Heart right ventricle (tissue), 16 donors: ENCODE results near the gene THAP7. TPM values are rescaled to one million over a fixed set of nuclear protein-coding genes. Genes with fewer than 3 reads are reported as not detected.

ENCODE experiments used
- ATAC-seq, 8 donors: fragments of 200-7000 bp; cut with Tn5 transposase; one replicate each; pipeline ENCODE4 v1.9.1; 2020; ENCODE audit warnings: mild to moderate bottlenecking in 8 of 8, moderate library complexity in 8 of 8, moderate number of reproducible peaks in 1 of 8
- DNase-seq, 2 donors: peaks; one replicate each; pipeline ENCODE4 v3.0.0-alpha.2; 2020
- H3K27ac ChIP-seq, 10 donors: fragments of 200-600 bp; sonication (generic) in 2 of 10; one replicate each; pipeline versions ENCODE4 v1.5.0 to v1.8.0; 2020 to 2022; ENCODE audit warnings: mild to moderate bottlenecking in 3 of 10
- H3K27me3 ChIP-seq, 7 donors: fragments of 200-600 bp; one replicate each; pipeline ENCODE4 v1.8.0; 2021 to 2022; ENCODE audit warnings: mild to moderate bottlenecking in 2 of 7
- H3K36me3 ChIP-seq, 9 donors: fragments of 200-600 bp; sonication (generic) in 1 of 9; one replicate each; pipeline versions ENCODE4 v1.5.0 to v1.8.0; 2020 to 2022; ENCODE audit warnings: mild to moderate bottlenecking in 2 of 9
- H3K4me1 ChIP-seq, 9 donors: fragments of 200-600 bp; sonication (generic) in 1 of 9; one replicate each; pipeline versions ENCODE4 v1.5.0 to v1.8.0; 2020 to 2022; ENCODE audit warnings: mild to moderate bottlenecking in 4 of 9
- H3K4me3 ChIP-seq, 10 donors: fragments of 200-600 bp; sonication (generic) in 2 of 10; one replicate each; pipeline versions ENCODE4 v1.5.0 to v1.8.0; 2020 to 2022; ENCODE audit warnings: mild to moderate bottlenecking in 7 of 10, moderate library complexity in 2 of 10
- H3K9me3 ChIP-seq, 11 donors: fragments of 200-600 bp in 10 of 11; sonication (generic) in 2 of 11; one replicate each; pipeline versions ENCODE4 v1.5.0 to v1.8.0; 2013 to 2022; ENCODE audit warnings: mild to moderate bottlenecking in 2 of 11, control low read depth in 1 of 11, moderate library complexity in 1 of 11
- CTCF ChIP-seq, 9 donors: fragments of 200-600 bp; sonication (generic) in 2 of 9; IDR thresholded peaks; one replicate each; pipeline versions ENCODE4 v1.5.0 to v1.8.0; 2021 to 2022; ENCODE audit warnings: antibody characterized with exemption in 9 of 9, mild to moderate bottlenecking in 5 of 9, moderate library complexity in 1 of 9
- WGBS, 2 donors: extraction: QIAGEN DNeasy Blood & Tissue Kit; methylation state at CpG; one replicate each; pipeline ENCODE4 v1.1.7; 2013; ENCODE audit warnings: inconsistent platforms in 1 of 2; 5-methylcytosine and 5-hydroxymethylcytosine counted together
- intact Hi-C, 10 donors: fragments of 100-400 bp; cut with DNase I; formaldehyde crosslinking; loops; one replicate each; pipeline versions ENCODE4 v1.11.1 to v1.14.2; 2022
- polyA plus RNA-seq, 2 donors: library from polyadenylated mRNA; stranded (reverse); fragments of 200-250 nt; gene quantifications; one replicate each; pipeline ENCODE4 v1.2.3, GENCODE V29; 2013
- total RNA-seq, 10 donors: library from RNA; stranded (reverse); fragmentation: NEBNext Ultra II Directional in 3 of 10; extraction: Animal tissue kit (Norgen Biotek cat#: 25700) in 3 of 10; gene quantifications; one replicate each; pipeline versions ENCODE4 v1.2.1 to v1.2.4, GENCODE V29; 2021 to 2023
- donor health status: Arrhythmogenic right ventricular cardiomyopathy.
- donor health status: ischemic (EF 13 %, LVEDD 7.1; RV severe dilation, severe dysfunction).
- donor health status: healthy with polysubstance abuse.
- donor health status: DM: no; HTN: yes; CAD: no.
- donor health status: DM: no; HTN: no; CAD: no.
- donor health status: ischemic (EF 25% LVEDD 6.9; RV normal size, moderate dysfunction).
- donor health status: ischemic (EF 25% LVEDD 5.7; RV mildly dilated, moderate dysfunction).
- donor health status: healthy.
- donor health status: DM: yes; HTN: yes; CAD: no.
- donor health status: Ischemic cardiomyopathy.
- donor health status: ischemic (EF 35%, LVEDD 5.7; RV mildly dilated, moderate dysfunction).
- donor health status: nonischemic (EF 11% LVEDD 7.7; RV severe dilation, severe dysfunction).
- donor health status: DM: yes; HTN: yes; CAD: no.
- donor health status: PGD.
- donor health status: ischemic (EF 29% LVEDD 5.4; RV normal size, mild dysfunction).
- donor health status: nonischemic (EF 23%, LVEDD 6.1; RV moderate dilation, normal function).

THAP7 gene
- total and polyA plus RNA-seq, 12 donors: 15.5 to 54.9 (median 18.1) TPM

- no peak for TF ChIP-seq CTCF (IDR thresholded peaks at IDR 0.05)
- no peak overlapping the region for H3K27ac ChIP-seq
- ATAC-seq (no peak), DNase-seq (no peak)
- H3K4me1 ChIP-seq: peaks cover 15 to 33% (median 31%) of the 10 kb centered on the region in 9 donors
- peaks cover 0 to 68% (median 29%) of the 10 kb centered on the region in 9 donors for H3K36me3 ChIP-seq
- WGBS, 2 donors: 66 to 77% methylated on average over 7 of the region's 7 CpGs
- no peak overlapping the region for H3K4me3 ChIP-seq
- intact Hi-C loops: no loop called here
- no peaks in the 10 kb centered on the region for H3K9me3 ChIP-seq
- H3K27me3 ChIP-seq: no peaks in the 10 kb centered on the region
These were observed 3.2 kb downstream of the THAP7 start for GRCh38 chr22:20998411-20999336.

- H3K4me1 ChIP-seq: peaks cover 12 to 24% (median 21%) of the 10 kb centered on the region in 9 donors
- ATAC-seq (no peak), DNase-seq (no peak)
- no peak overlapping the region for H3K27ac ChIP-seq
- TF ChIP-seq CTCF (IDR thresholded peaks at IDR 0.05): no peak
- peaks cover 0 to 78% (median 31%) of the 10 kb centered on the region in 9 donors for H3K36me3 ChIP-seq
- intact Hi-C loops: no loop called here
- H3K27me3 ChIP-seq: no peaks in the 10 kb centered on the region
- no peaks in the 10 kb centered on the region for H3K9me3 ChIP-seq
- 77 to 78% methylated on average over 13 of the region's 13 CpGs for WGBS, 2 donors
- H3K4me3 ChIP-seq: no peak overlapping the region
These were observed 4.2 kb downstream of the THAP7 start for GRCh38 chr22:20997536-20998257.

- 89 to 91% methylated on average over 27 of the region's 27 CpGs for WGBS, 2 donors
- Histone ChIP-seq H3K4me3 (no peak overlapping the region), H3K9me3 (no peaks in the 10 kb centered on the region), H3K27ac (no peak overlapping the region), H3K27me3 (no peaks in the 10 kb centered on the region), H3K4me1 (peaks cover 11 to 23% (median 20%) of the 10 kb centered on the region in 9 donors), H3K36me3 (peaks cover 0 to 86% (median 38%) of the 10 kb centered on the region in 9 donors)
- TF ChIP-seq CTCF (IDR thresholded peaks at IDR 0.05): no peak
- intact Hi-C loops: no loop called here
- no peak for DNase-seq
- ATAC-seq: no peak
These were observed 5.1 kb downstream of the THAP7 start for GRCh38 chr22:20996598-20997535.

- WGBS, 2 donors: 94% methylated on average over 10 of the region's 10 CpGs
- no peaks in the 10 kb centered on the region for H3K9me3 ChIP-seq
- ATAC-seq: no peak
- no peak for TF ChIP-seq CTCF (IDR thresholded peaks at IDR 0.05)
- H3K36me3 ChIP-seq: peaks cover 0 to 95% (median 42%) of the 10 kb centered on the region in 9 donors
- peaks cover 7 to 19% (median 16%) of the 10 kb centered on the region in 9 donors for H3K4me1 ChIP-seq
- no peak for DNase-seq
- H3K27me3 ChIP-seq: no peaks in the 10 kb centered on the region
- H3K27ac ChIP-seq: no peak overlapping the region
- intact Hi-C loops: no loop called here
- no peak overlapping the region for H3K4me3 ChIP-seq
These were observed 5.9 kb downstream of the THAP7 start for GRCh38 chr22:20996031-20996410.
